ENCODE measurements around the gene PDE4A. TPM values are rescaled to one million over a fixed set of nuclear protein-coding genes. Genes with fewer than 3 reads are reported as not detected.

PDE4A gene
- total and polyA plus RNA-seq, 2 of the 13 experiments (the other 11 are each of a cell fraction or from before 2014, with no cell fraction given) = 1.1 to 4.1 TPM

MicroRNAs encoded within 50 kb of the gene (microRNA counts, 767-probe panel; counts per million panel counts)
- not detected for microRNA hsa-miR-1181

Small RNA genes lying within 50 kb of the gene (microRNA-seq; reads per million reads assigned to microRNA genes)
- gene MIR1181 = not detected

Other genes with a start within 250 kb of the PDE4A start
- gene DNMT1, start 225.6 kb upstream of the PDE4A start, total RNA-seq (2016; rRNA removed; fragmentation: Illumina TruSeq; extraction: Trizol) = 71.3 and 91.1 TPM in 2 replicates
- gene DNMT1, start 225.6 kb upstream of the PDE4A start, polyA plus RNA-seq (2011; rRNA removed) = 24.5 and 31.2 TPM in 2 replicates
- 0.93 and 1.3 TPM in 2 replicates for gene S1PR2, start 189.2 kb upstream of the PDE4A start, total RNA-seq (2016; rRNA removed; fragmentation: Illumina TruSeq; extraction: Trizol)
- gene S1PR2, start 189.2 kb upstream of the PDE4A start, polyA plus RNA-seq (2011; rRNA removed) = 0.91 and 1.2 TPM in 2 replicates
- 36.7 and 40.6 TPM in 2 replicates for gene MRPL4, start 168.3 kb upstream of the PDE4A start, total RNA-seq (2016; rRNA removed; fragmentation: Illumina TruSeq; extraction: Trizol)
- gene MRPL4, start 168.3 kb upstream of the PDE4A start, polyA plus RNA-seq (2011; rRNA removed) = 42.5 and 45.4 TPM in 2 replicates
- 12.8 and 37.9 TPM in 2 replicates for gene ICAM1, start 149.4 kb upstream of the PDE4A start, total RNA-seq (2016; rRNA removed; fragmentation: Illumina TruSeq; extraction: Trizol)
- gene ICAM1, start 149.4 kb upstream of the PDE4A start, polyA plus RNA-seq (2011; rRNA removed) = 98.4 and 153 TPM in 2 replicates
- gene ICAM4, start 133.6 kb upstream of the PDE4A start, total RNA-seq (2016; rRNA removed; fragmentation: Illumina TruSeq; extraction: Trizol) = 1.5 and 2.9 TPM in 2 replicates
- gene ICAM4, start 133.6 kb upstream of the PDE4A start, polyA plus RNA-seq (2011; rRNA removed) = 3.1 and 4.0 TPM in 2 replicates
- gene ICAM5, start 130.6 kb upstream of the PDE4A start, total RNA-seq (2016; rRNA removed; fragmentation: Illumina TruSeq; extraction: Trizol) = 0.46 TPM in 1 of 2 replicates, not detected in the other
- 1.6 and 1.9 TPM in 2 replicates for gene ICAM5, start 130.6 kb upstream of the PDE4A start, polyA plus RNA-seq (2011; rRNA removed)
- 0.56 and 2.4 TPM in 2 replicates for gene ZGLP1, start 110.7 kb upstream of the PDE4A start, total RNA-seq (2016; rRNA removed; fragmentation: Illumina TruSeq; extraction: Trizol)
- 3.0 and 4.7 TPM in 2 replicates for gene ZGLP1, start 110.7 kb upstream of the PDE4A start, polyA plus RNA-seq (2011; rRNA removed)
- gene FDX2, start 104.5 kb upstream of the PDE4A start, total RNA-seq (2016; rRNA removed; fragmentation: Illumina TruSeq; extraction: Trizol) = 21.0 and 22.6 TPM in 2 replicates
- gene FDX2, start 104.5 kb upstream of the PDE4A start, polyA plus RNA-seq (2011; rRNA removed) = 24.7 and 27.8 TPM in 2 replicates
- gene RAVER1, start 87.0 kb upstream of the PDE4A start, total RNA-seq (2016; rRNA removed; fragmentation: Illumina TruSeq; extraction: Trizol) = 7.9 and 17.7 TPM in 2 replicates
- gene RAVER1, start 87.0 kb upstream of the PDE4A start, polyA plus RNA-seq (2011; rRNA removed) = 3.6 and 4.4 TPM in 2 replicates
- gene ICAM3, start 80.9 kb upstream of the PDE4A start, total RNA-seq (2016; rRNA removed; fragmentation: Illumina TruSeq; extraction: Trizol) = 21.0 and 25.1 TPM in 2 replicates
- 14.1 and 16.3 TPM in 2 replicates for gene ICAM3, start 80.9 kb upstream of the PDE4A start, polyA plus RNA-seq (2011; rRNA removed)
- gene TYK2, start 40.0 kb upstream of the PDE4A start, total RNA-seq (2016; rRNA removed; fragmentation: Illumina TruSeq; extraction: Trizol) = 39.9 and 60.1 TPM in 2 replicates
- gene TYK2, start 40.0 kb upstream of the PDE4A start, polyA plus RNA-seq (2011; rRNA removed) = 38.8 and 40.8 TPM in 2 replicates
- 134 and 158 TPM in 2 replicates for gene CDC37, start 17.0 kb upstream of the PDE4A start, total RNA-seq (2016; rRNA removed; fragmentation: Illumina TruSeq; extraction: Trizol)
- 177 and 191 TPM in 2 replicates for gene CDC37, start 17.0 kb upstream of the PDE4A start, polyA plus RNA-seq (2011; rRNA removed)
- gene KEAP1, start 82.8 kb downstream of the PDE4A start, total RNA-seq (2016; rRNA removed; fragmentation: Illumina TruSeq; extraction: Trizol) = 72.9 and 75.5 TPM in 2 replicates
- 56.7 and 72.4 TPM in 2 replicates for gene KEAP1, start 82.8 kb downstream of the PDE4A start, polyA plus RNA-seq (2011; rRNA removed)
- not detected in 2 replicates for gene S1PR5, start 96.9 kb downstream of the PDE4A start, total RNA-seq (2016; rRNA removed; fragmentation: Illumina TruSeq; extraction: Trizol)
- gene S1PR5, start 96.9 kb downstream of the PDE4A start, polyA plus RNA-seq (2011; rRNA removed) = 0.04 TPM in 1 of 2 replicates, not detected in the other
- gene ATG4D, start 123.4 kb downstream of the PDE4A start, total RNA-seq (2016; rRNA removed; fragmentation: Illumina TruSeq; extraction: Trizol) = 9.3 and 19.0 TPM in 2 replicates
- gene ATG4D, start 123.4 kb downstream of the PDE4A start, polyA plus RNA-seq (2011; rRNA removed) = 17.8 and 22.9 TPM in 2 replicates
- 10.2 and 11.7 TPM in 2 replicates for gene KRI1, start 145.5 kb downstream of the PDE4A start, total RNA-seq (2016; rRNA removed; fragmentation: Illumina TruSeq; extraction: Trizol)
- 9.1 and 12.7 TPM in 2 replicates for gene KRI1, start 145.5 kb downstream of the PDE4A start, polyA plus RNA-seq (2011; rRNA removed)
- 4.8 and 5.4 TPM in 2 replicates for gene CDKN2D, start 148.4 kb downstream of the PDE4A start, total RNA-seq (2016; rRNA removed; fragmentation: Illumina TruSeq; extraction: Trizol)
- 8.0 and 8.6 TPM in 2 replicates for gene CDKN2D, start 148.4 kb downstream of the PDE4A start, polyA plus RNA-seq (2011; rRNA removed)
- 76.8 and 82.9 TPM in 2 replicates for gene AP1M2, start 166.8 kb downstream of the PDE4A start, total RNA-seq (2016; rRNA removed; fragmentation: Illumina TruSeq; extraction: Trizol)
- 6.3 and 11.0 TPM in 2 replicates for gene AP1M2, start 166.8 kb downstream of the PDE4A start, polyA plus RNA-seq (2011; rRNA removed)
- gene SLC44A2, start 205.0 kb downstream of the PDE4A start, total RNA-seq (2016; rRNA removed; fragmentation: Illumina TruSeq; extraction: Trizol) = 2.3 and 2.4 TPM in 2 replicates
- gene SLC44A2, start 205.0 kb downstream of the PDE4A start, polyA plus RNA-seq (2011; rRNA removed) = 5.6 and 7.2 TPM in 2 replicates
- gene ILF3, start 233.8 kb downstream of the PDE4A start, total RNA-seq (2016; rRNA removed; fragmentation: Illumina TruSeq; extraction: Trizol) = 120 and 127 TPM in 2 replicates
- 173 and 195 TPM in 2 replicates for gene ILF3, start 233.8 kb downstream of the PDE4A start, polyA plus RNA-seq (2011; rRNA removed)